Natural killer cell (primary cell): ENCODE results near the gene SCAF11. TPM values are rescaled to one million over a fixed set of nuclear protein-coding genes. Genes with fewer than 3 reads are reported as not detected.
"Not testable (repeated sequence)": the region's sequence is repeated elsewhere in the genome, so short reads cannot be mapped to it uniquely, and the experiment has no call there.

ENCODE experiments used
- ATAC-seq, 3 donors: fragments of 150-1000 bp in 2 of 3; fragments of 200-7000 bp in 1 of 3; cut with Tn5 transposase; 1 replicate in 1 of 3; 2 replicates in 2 of 3; pipeline ENCODE4 v1.10.0; 2021; ENCODE audit warnings: mild to moderate bottlenecking in 2 of 3, moderate library complexity in 2 of 3
- DNase-seq, 2 donors: peaks; one replicate each; pipeline versions ENCODE4 v3.0.0 to v3.0.0-alpha.2; 2013 to 2021; ENCODE audit warnings: mixed read lengths in 1 of 2
- H3K27ac ChIP-seq: one replicate; pipeline ENCODE4 v1.5.1; 2013; ENCODE audit warnings: mild to moderate bottlenecking, low read length
- H3K27me3 ChIP-seq: one replicate; pipeline ENCODE4 v1.6.1; 2013; ENCODE audit warnings: low read length; ENCODE audit not compliant: control insufficient read depth, insufficient read depth
- H3K36me3 ChIP-seq: one replicate; pipeline ENCODE4 v1.6.1; 2013; ENCODE audit warnings: low read length; ENCODE audit not compliant: control insufficient read depth, insufficient read depth
- H3K4me1 ChIP-seq: one replicate; pipeline ENCODE4 v1.6.1; 2013; ENCODE audit warnings: low read length; ENCODE audit not compliant: control insufficient read depth, insufficient read depth
- H3K4me3 ChIP-seq: one replicate; pipeline ENCODE4 v1.5.1; 2013; ENCODE audit warnings: low read length
- H3K9me3 ChIP-seq: one replicate; pipeline ENCODE4 v1.6.1; 2013; ENCODE audit warnings: low read length; ENCODE audit not compliant: control insufficient read depth, insufficient read depth
- H3K27ac Mint-ChIP-seq, 2 donors: one replicate each; pipeline ENCODE4 v1.8.0; 2022; ENCODE audit warnings: mild to moderate bottlenecking in 2 of 2, mixed read lengths in 2 of 2, moderate library complexity in 1 of 2
- H3K27me3 Mint-ChIP-seq, 2 donors: one replicate each; pipeline ENCODE4 v1.8.0; 2022; ENCODE audit warnings: low read depth in 2 of 2, mixed read lengths in 2 of 2
- H3K36me3 Mint-ChIP-seq: one replicate; pipeline ENCODE4 v1.8.0; 2022; ENCODE audit warnings: mixed read lengths
- H3K4me1 Mint-ChIP-seq, 2 donors: one replicate each; pipeline ENCODE4 v1.8.0; 2022; ENCODE audit warnings: mixed read lengths in 2 of 2
- H3K4me3 Mint-ChIP-seq: one replicate; pipeline ENCODE4 v1.8.0; 2022; ENCODE audit warnings: mild to moderate bottlenecking, moderate library complexity, mixed read lengths
- H3K9me3 Mint-ChIP-seq, 2 donors: one replicate each; pipeline ENCODE4 v1.8.0; 2022; ENCODE audit warnings: mixed read lengths in 2 of 2
- CTCF ChIP-seq: fragments of 200-600 bp; IDR thresholded peaks from one replicate; pipeline ENCODE4 v1.8.0; 2022; ENCODE audit warnings: antibody characterized with exemption
- WGBS: methylation state at CpG from one replicate; pipeline ENCODE4 v1.1.7; 2013; ENCODE audit warnings: missing lambda C conversion rate; ENCODE audit not compliant: insufficient coverage; 5-methylcytosine and 5-hydroxymethylcytosine counted together
- intact Hi-C: fragments of 100-400 bp; cut with micrococcal nuclease; formaldehyde crosslinking; loops from one replicate; pipeline ENCODE4 v1.14.2; 2022
- total RNA-seq, 4 donors: library from RNA; stranded (reverse); fragments of 120-200 nt in 1 of 4; gene quantifications; one replicate each; pipeline versions ENCODE4 v1.2.3 to v1.2.4, GENCODE V29; 2013 to 2022

The SCAF11 gene
- total RNA-seq = 100 to 1,000 TPM; 208 to 232 (median 220) TPM
- total RNA-seq (2013) = 291 TPM

GRCh38 chr12:45990468-45991283, at the start of gene SCAF11:
TSS of gene SCAF11 (minus strand) at chr12:45990574. CDS start at chr12:45964167, 26,407 bp downstream.
- no peaks in the 10 kb centered on the region for H3K36me3 Mint-ChIP-seq
- peak within 1 kb of the TSS; percentile 69 for H3K4me3 ChIP-seq
- no peaks in the 10 kb centered on the region for H3K9me3 ChIP-seq
- ATAC-seq (peak; percentile 83 to 96 (median 85)), DNase-seq (peak; percentile 100)
- peak; percentile 78 for TF ChIP-seq CTCF
- peak within 1 kb of the TSS; percentile 98 for H3K27ac Mint-ChIP-seq
- WGBS = under 1% methylated on average over 54 of the region's 54 CpGs
- H3K36me3 ChIP-seq = peaks cover 10% of the 10 kb centered on the region
- H3K4me1 ChIP-seq = peaks cover 12% of the 10 kb centered on the region
- H3K27me3 Mint-ChIP-seq = peaks cover 0 to 2% of the 10 kb centered on the region in 2 donors
- no peaks in the 10 kb centered on the region for H3K9me3 Mint-ChIP-seq
- H3K27me3 ChIP-seq = no peaks in the 10 kb centered on the region
- peak within 1 kb of the TSS; percentile 96 for H3K4me3 Mint-ChIP-seq
- peaks cover 49 to 52% of the 10 kb centered on the region in 2 donors for H3K4me1 Mint-ChIP-seq
- intact Hi-C loops = loop anchor here (1.0 to 5.0 kb wide), 6 partner anchors 112 to 1717 kb away; partner anchors contain the start of gene RPAP3
- peak within 1 kb of the TSS; percentile 89 for H3K27ac ChIP-seq

DNA sequence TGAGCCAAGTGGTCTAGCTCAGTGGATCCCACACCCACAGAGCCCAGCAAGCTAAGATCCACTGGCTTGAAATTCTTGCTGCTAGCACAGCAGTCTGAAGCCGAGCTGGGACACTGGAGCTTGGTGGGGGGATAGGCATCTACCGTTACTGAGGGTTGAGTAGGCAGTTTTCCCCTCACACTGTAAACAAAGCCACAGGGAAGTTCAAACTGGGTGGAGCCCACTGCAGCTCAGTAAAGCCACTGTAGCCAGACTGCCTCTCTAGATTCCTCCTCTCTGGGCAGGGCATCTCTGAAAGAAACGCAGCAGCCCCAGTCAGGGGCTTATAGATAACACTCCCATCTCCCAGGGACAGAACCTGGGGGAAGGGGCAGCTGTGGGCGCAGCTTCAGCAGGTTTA, 46.7 kb upstream of the SCAF11 start:
- H3K9me3 ChIP-seq, H3K4me1 ChIP-seq, H3K27ac ChIP-seq, H3K36me3 Mint-ChIP-seq, DNase-seq, ATAC-seq, H3K27me3 ChIP-seq, H3K4me3 Mint-ChIP-seq, H3K4me3 ChIP-seq, intact Hi-C loops, H3K9me3 Mint-ChIP-seq, H3K4me1 Mint-ChIP-seq, H3K27ac Mint-ChIP-seq, H3K36me3 ChIP-seq: not testable (repeated sequence)
- 49% methylated on average over 3 of the region's 4 CpGs for WGBS
- peaks cover 0 to 11% of the 10 kb centered on the region in 2 donors for H3K27me3 Mint-ChIP-seq

DNA sequence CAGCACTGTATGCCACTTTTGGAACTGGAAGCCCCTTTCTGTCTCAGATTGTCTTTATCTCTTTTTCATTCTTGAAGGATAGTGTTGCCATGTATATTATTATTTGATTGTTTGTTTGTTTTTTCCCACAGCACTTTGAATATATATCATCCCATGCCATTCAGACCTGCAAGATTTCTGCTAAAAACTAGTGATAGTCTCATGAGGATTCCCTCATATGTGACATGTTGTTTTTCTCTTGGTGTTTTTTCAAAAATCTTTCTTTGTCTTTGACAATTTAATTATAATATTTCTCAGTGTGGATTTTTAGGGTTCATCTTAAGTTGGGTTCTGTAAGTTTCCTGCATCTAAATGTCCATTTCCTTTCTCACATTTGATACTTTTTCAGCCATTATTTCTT, 36.8 kb upstream of the SCAF11 start:
- Histone ChIP-seq H3K4me1 (no peaks in the 10 kb centered on the region), H3K4me3 (no peak overlapping the region), H3K36me3 (no peaks in the 10 kb centered on the region), H3K27ac (no peak overlapping the region), H3K9me3 (peaks cover 35% of the 10 kb centered on the region), H3K27me3 (no peaks in the 10 kb centered on the region)
- intact Hi-C loops = no loop called here
- Mint-ChIP-seq H3K9me3 (peaks cover 12 to 13% of the 10 kb centered on the region in 2 donors), H3K27ac (no peak overlapping the region), H3K4me3 (no peak overlapping the region), H3K4me1 (no peaks in the 10 kb centered on the region), H3K27me3 (peaks cover 5 to 8% of the 10 kb centered on the region in 2 donors), H3K36me3 (peaks cover 34% of the 10 kb centered on the region)
- ATAC-seq (no peak), DNase-seq (no peak)
- TF ChIP-seq CTCF = no peak

- TF ChIP-seq CTCF = no peak
- peaks cover 23 to 38% of the 10 kb centered on the region in 2 donors for H3K27me3 Mint-ChIP-seq
- H3K4me1 Mint-ChIP-seq = no peaks in the 10 kb centered on the region
- no peak for ATAC-seq
- intact Hi-C loops = no loop called here
- no peak for DNase-seq
- WGBS = 91% methylated on average over 2 of the region's 2 CpGs
- H3K36me3 ChIP-seq = no peaks in the 10 kb centered on the region
- H3K4me3 ChIP-seq = no peak overlapping the region
- H3K9me3 Mint-ChIP-seq = peaks cover 13 to 17% of the 10 kb centered on the region in 2 donors
- H3K27me3 ChIP-seq = no peaks in the 10 kb centered on the region
- no peaks in the 10 kb centered on the region for H3K4me1 ChIP-seq
- no peak overlapping the region for H3K27ac ChIP-seq
- no peak overlapping the region for H3K27ac Mint-ChIP-seq
- no peak overlapping the region for H3K4me3 Mint-ChIP-seq
- H3K36me3 Mint-ChIP-seq = peaks cover 48% of the 10 kb centered on the region
- H3K9me3 ChIP-seq = peaks cover 36% of the 10 kb centered on the region
These were observed 33.7 kb upstream of the SCAF11 start for GRCh38 chr12:46024099-46024498.
